DMS 273 (cell line): Measurements from ENCODE around the gene L3HYPDH.

Experiments
- DNase-seq: peaks from one replicate; lab custom pipeline; 2025; ENCODE audit not compliant: unreplicated experiment; lab: John Stamatoyannopoulos, UW

L3HYPDH gene

GRCh38 chr14:59483819-59484638, at the start of gene L3HYPDH, which contains the start of gene JKAMP:
TSS of gene L3HYPDH (minus strand) at chr14:59484408. CDS start at chr14:59484316, 92 bp downstream.
TSS of gene JKAMP (plus strand) at chr14:59484517. CDS start at chr14:59484590, 73 bp downstream.
- DNase-seq, result peak; percentile 99

GRCh38 chr14:59532419-59532818, 48.2 kb upstream of the L3HYPDH start:
- peak; percentile 55 for DNase-seq

- DNase-seq, result no peak
Measured at GRCh38 chr14:59530349-59530748, 46.1 kb upstream of the L3HYPDH start.

- peak; percentile 82 for DNase-seq
Measured at GRCh38 chr14:59529189-59529588, 45.0 kb upstream of the L3HYPDH start.

GRCh38 chr14:59520224-59520623, 36.0 kb upstream of the L3HYPDH start:
- no peak for DNase-seq

GRCh38 chr14:59511916-59512575, 27.8 kb upstream of the L3HYPDH start:
- peak; percentile 54 for DNase-seq

GRCh38 chr14:59510966-59511365, 26.8 kb upstream of the L3HYPDH start:
- DNase-seq, result peak; percentile 49

- DNase-seq, result no peak
Measured at GRCh38 chr14:59510001-59510400, 25.8 kb upstream of the L3HYPDH start.

- no peak for DNase-seq
Measured at GRCh38 chr14:59509101-59509500, 24.9 kb upstream of the L3HYPDH start.

GRCh38 chr14:59507752-59508103, 23.5 kb upstream of the L3HYPDH start:
- DNase-seq, result no peak

- DNase-seq, result peak; percentile 92
Measured at GRCh38 chr14:59507063-59507751, 23.0 kb upstream of the L3HYPDH start.

- no peak for DNase-seq
Measured at GRCh38 chr14:59503256-59503655, 19.0 kb upstream of the L3HYPDH start.

- DNase-seq, result no peak
Measured at GRCh38 chr14:59500732-59501131, 16.5 kb upstream of the L3HYPDH start.

GRCh38 chr14:59492384-59492783, 8.2 kb upstream of the L3HYPDH start:
- DNase-seq, result no peak

- DNase-seq, result no peak
Measured at GRCh38 chr14:59490756-59491155, 6.5 kb upstream of the L3HYPDH start.

- DNase-seq, result peak; percentile 68
Measured at GRCh38 chr14:59484639-59485175, 499 bp upstream of the L3HYPDH start.

- DNase-seq, result peak; percentile 74
Measured at GRCh38 chr14:59483363-59483762, 845 bp downstream of the L3HYPDH start.

GRCh38 chr14:59482541-59483331, 1.5 kb downstream of the L3HYPDH start:
- peak; percentile 78 for DNase-seq

GRCh38 chr14:59481871-59482540, 2.2 kb downstream of the L3HYPDH start:
- DNase-seq, result no peak

- DNase-seq, result no peak
Measured at GRCh38 chr14:59481407-59481806, 2.8 kb downstream of the L3HYPDH start.
